ENCODE measurements around the gene FNDC3B. TPM values are rescaled to one million over a fixed set of nuclear protein-coding genes. Genes with fewer than 3 reads are reported as not detected.

The FNDC3B gene
- total and polyA plus RNA-seq, 9 donors: 22.1 to 198 (median 108) TPM

GRCh38 chr3:172235698-172236097 lies 196.3 kb downstream of the FNDC3B start:
- TF ChIP-seq POLR2A (IDR thresholded peaks at IDR 0.05) (no peak), EP300 (IDR thresholded peaks at IDR 0.05) (no peak)
- TF ChIP-seq, protein P1, sequence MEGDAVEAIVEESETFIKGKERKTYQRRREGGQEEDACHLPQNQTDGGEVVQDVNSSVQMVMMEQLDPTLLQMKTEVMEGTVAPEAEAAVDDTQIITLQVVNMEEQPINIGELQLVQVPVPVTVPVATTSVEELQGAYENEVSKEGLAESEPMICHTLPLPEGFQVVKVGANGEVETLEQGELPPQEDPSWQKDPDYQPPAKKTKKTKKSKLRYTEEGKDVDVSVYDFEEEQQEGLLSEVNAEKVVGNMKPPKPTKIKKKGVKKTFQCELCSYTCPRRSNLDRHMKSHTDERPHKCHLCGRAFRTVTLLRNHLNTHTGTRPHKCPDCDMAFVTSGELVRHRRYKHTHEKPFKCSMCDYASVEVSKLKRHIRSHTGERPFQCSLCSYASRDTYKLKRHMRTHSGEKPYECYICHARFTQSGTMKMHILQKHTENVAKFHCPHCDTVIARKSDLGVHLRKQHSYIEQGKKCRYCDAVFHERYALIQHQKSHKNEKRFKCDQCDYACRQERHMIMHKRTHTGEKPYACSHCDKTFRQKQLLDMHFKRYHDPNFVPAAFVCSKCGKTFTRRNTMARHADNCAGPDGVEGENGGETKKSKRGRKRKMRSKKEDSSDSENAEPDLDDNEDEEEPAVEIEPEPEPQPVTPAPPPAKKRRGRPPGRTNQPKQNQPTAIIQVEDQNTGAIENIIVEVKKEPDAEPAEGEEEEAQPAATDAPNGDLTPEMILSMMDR (IDR thresholded peaks at IDR 0.05): no peak
- no peaks in the 10 kb centered on the region for H3K36me3 ChIP-seq

GRCh38 chr3:172236771-172237742 lies 197.7 kb downstream of the FNDC3B start:
- H3K27me3 ChIP-seq: no peaks in the 10 kb centered on the region
- no peaks in the 10 kb centered on the region for H3K36me3 ChIP-seq
- H3K9me3 ChIP-seq: peaks cover 0 to 3% of the 10 kb centered on the region in 2 donors
- intact Hi-C loops (cut with DNase I): no loop called here
- no peak overlapping the region for H3K27ac ChIP-seq
- H3K4me3 ChIP-seq: no peak overlapping the region
- DNase-seq: no peak
- 77 to 85% (median 82%) methylated on average over 5 of the region's 5 CpGs for WGBS, 3 donors
- TF ChIP-seq, protein P1 (IDR thresholded peaks at IDR 0.05): no peak
- TF ChIP-seq POLR2A (IDR thresholded peaks at IDR 0.05): no peak
- TF ChIP-seq EP300 (IDR thresholded peaks at IDR 0.05): no peak
- H3K4me1 ChIP-seq (ENCODE audit: insufficient read depth): peaks cover 2% of the 10 kb centered on the region

More at GRCh38 chr3:172235698-172236097, 196.3 kb downstream of the FNDC3B start:
- Histone ChIP-seq H3K27me3 (no peaks in the 10 kb centered on the region), H3K27ac (no peak overlapping the region), H3K9me3 (no peaks in the 10 kb centered on the region), H3K4me3 (no peak overlapping the region), H3K4me1 (ENCODE audit: insufficient read depth) (peaks cover 2% of the 10 kb centered on the region)
- intact Hi-C loops (cut with DNase I): no loop called here
- DNase-seq: no peak

GRCh38 chr3:172238188-172238587 lies 198.8 kb downstream of the FNDC3B start:
- WGBS, 3 donors: 74 to 85% (median 77%) methylated on average over 4 of the region's 4 CpGs
- DNase-seq: no peak
- no peaks in the 10 kb centered on the region for H3K36me3 ChIP-seq
- no peaks in the 10 kb centered on the region for H3K27me3 ChIP-seq
- H3K27ac ChIP-seq: no peak overlapping the region
- H3K4me3 ChIP-seq: no peak overlapping the region
- TF ChIP-seq EP300 (IDR thresholded peaks at IDR 0.05): no peak
- TF ChIP-seq, protein P1 (IDR thresholded peaks at IDR 0.05): no peak
- TF ChIP-seq POLR2A (IDR thresholded peaks at IDR 0.05): no peak
- H3K4me1 ChIP-seq (ENCODE audit: insufficient read depth): peaks cover 2% of the 10 kb centered on the region
- intact Hi-C loops (cut with DNase I): no loop called here
- peaks cover 0 to 3% of the 10 kb centered on the region in 2 donors for H3K9me3 ChIP-seq

GRCh38 chr3:172239218-172239790 lies 199.9 kb downstream of the FNDC3B start:
- intact Hi-C loops (cut with DNase I): no loop called here
- no peak overlapping the region for H3K27ac ChIP-seq

More at GRCh38 chr3:172239218-172239790, 199.9 kb downstream of the FNDC3B start:
- no peak for DNase-seq
- Histone ChIP-seq H3K4me3 (no peak overlapping the region), H3K4me1 (ENCODE audit: insufficient read depth) (peaks cover 2% of the 10 kb centered on the region), H3K36me3 (no peaks in the 10 kb centered on the region), H3K27me3 (no peaks in the 10 kb centered on the region), H3K9me3 (peaks cover 0 to 3% of the 10 kb centered on the region in 2 donors)
- 83 to 88% (median 88%) methylated on average over 3 of the region's 3 CpGs for WGBS, 3 donors
- TF ChIP-seq, protein P1 (IDR thresholded peaks at IDR 0.05): no peak
- TF ChIP-seq POLR2A (IDR thresholded peaks at IDR 0.05) (no peak), EP300 (IDR thresholded peaks at IDR 0.05) (no peak)
